Measurements from ENCODE around the gene ZFAND2A.

DNA sequence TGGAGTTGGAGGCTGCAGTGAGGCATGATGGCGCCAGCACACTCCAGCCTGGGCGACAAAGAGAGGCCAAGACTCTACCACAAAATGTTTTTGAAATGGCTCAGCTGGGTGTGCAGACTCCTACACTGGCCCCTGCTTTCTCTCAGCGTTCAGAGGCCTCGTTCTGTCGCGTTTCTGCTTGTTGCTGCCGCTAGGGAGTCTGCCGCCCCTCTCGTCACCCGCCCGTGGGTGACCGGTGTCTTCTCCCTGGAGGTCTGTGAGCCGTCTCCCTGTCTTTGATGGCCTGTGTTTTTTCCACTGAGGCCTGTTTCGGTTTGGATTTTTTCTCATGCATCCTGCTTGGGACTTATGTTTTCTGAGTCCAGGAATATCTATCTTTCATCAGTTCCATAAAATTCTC is 49.1 kb upstream of the ZFAND2A start:
- TF ChIP-seq REST (IDR thresholded peaks at IDR 0.05) (no peak), CTCF (IDR thresholded peaks at IDR 0.05) (no peak), CEBPB (IDR thresholded peaks at IDR 0.05) (no peak), EP300 (IDR thresholded peaks at IDR 0.05) (no peak)
